Measurements from ENCODE around the gene LRRC40. TPM values are rescaled to one million over a fixed set of nuclear protein-coding genes. Genes with fewer than 3 reads are reported as not detected.
"Not testable (repeated sequence)": the region's sequence is repeated elsewhere in the genome, so short reads cannot be mapped to it uniquely, and the experiment has no call there.

LRRC40 gene
- 31.2 and 32.5 TPM in 2 replicates for total RNA-seq (2014; rRNA removed; shearing (Covaris generic))
- 20.5 and 28.1 TPM in 2 replicates for polyA plus RNA-seq (2014; cell fraction: nucleus; rRNA removed)

- peak; percentile 90 for DNase-seq (ENCODE audit: extremely low read depth, low read depth)
Measured at GRCh38 chr1:70205434-70206118, at the start of gene LRRC40. LRRC40 (minus strand) TSS chr1:70205579; CDS start chr1:70205540, 39 bp downstream.

GRCh38 chr1:70248729-70249128 lies 43.4 kb upstream of the LRRC40 start:
- no peak for DNase-seq (ENCODE audit: extremely low read depth, low read depth)

- no peak for DNase-seq (ENCODE audit: extremely low read depth, low read depth)
Measured at GRCh38 chr1:70247768-70248167, 42.4 kb upstream of the LRRC40 start.

- DNase-seq (ENCODE audit: extremely low read depth, low read depth) = no peak
Measured at GRCh38 chr1:70247122-70247521, 41.7 kb upstream of the LRRC40 start.

- DNase-seq (ENCODE audit: extremely low read depth, low read depth) = no peak
Measured at GRCh38 chr1:70239940-70240339, 34.6 kb upstream of the LRRC40 start.

- DNase-seq (ENCODE audit: extremely low read depth, low read depth) = no peak
Measured at GRCh38 chr1:70234733-70235132, 29.4 kb upstream of the LRRC40 start.

- DNase-seq (ENCODE audit: extremely low read depth, low read depth) = no peak
Measured at GRCh38 chr1:70231475-70231874, 26.1 kb upstream of the LRRC40 start.

GRCh38 chr1:70228670-70229069 lies 23.3 kb upstream of the LRRC40 start:
- no peak for DNase-seq (ENCODE audit: extremely low read depth, low read depth)

- no peak for DNase-seq (ENCODE audit: extremely low read depth, low read depth)
Measured at GRCh38 chr1:70227439-70227838, 22.1 kb upstream of the LRRC40 start.

- no peak for DNase-seq (ENCODE audit: extremely low read depth, low read depth)
Measured at GRCh38 chr1:70224954-70225353, 19.6 kb upstream of the LRRC40 start.

GRCh38 chr1:70222716-70223235 lies 17.4 kb upstream of the LRRC40 start:
- no peak for DNase-seq (ENCODE audit: extremely low read depth, low read depth)

- peak; percentile 86 for DNase-seq (ENCODE audit: extremely low read depth, low read depth)
Measured at GRCh38 chr1:70221238-70222121, 16.1 kb upstream of the LRRC40 start, which contains the start of gene SRSF11. SRSF11 (plus strand) TSS chr1:70221380; CDS start chr1:70221637, 257 bp downstream.

- DNase-seq (ENCODE audit: extremely low read depth, low read depth) = no peak
Measured at GRCh38 chr1:70220517-70221237, 15.3 kb upstream of the LRRC40 start.

- DNase-seq (ENCODE audit: extremely low read depth, low read depth) = no peak
Measured at GRCh38 chr1:70220015-70220414, 14.6 kb upstream of the LRRC40 start.

GRCh38 chr1:70211541-70211940 lies 6.2 kb upstream of the LRRC40 start:
- DNase-seq (ENCODE audit: extremely low read depth, low read depth) = no peak

- DNase-seq (ENCODE audit: extremely low read depth, low read depth) = no peak
Measured at GRCh38 chr1:70210820-70211219, 5.4 kb upstream of the LRRC40 start.

GRCh38 chr1:70208292-70208691 lies 2.9 kb upstream of the LRRC40 start:
- DNase-seq (ENCODE audit: extremely low read depth, low read depth) = no peak

- no peak for DNase-seq (ENCODE audit: extremely low read depth, low read depth)
Measured at GRCh38 chr1:70207492-70207891, 2.1 kb upstream of the LRRC40 start.

GRCh38 chr1:70206833-70207232 lies 1.5 kb upstream of the LRRC40 start:
- DNase-seq (ENCODE audit: extremely low read depth, low read depth) = not testable (repeated sequence)

- DNase-seq (ENCODE audit: extremely low read depth, low read depth) = no peak
Measured at GRCh38 chr1:70205071-70205433, 327 bp downstream of the LRRC40 start.

GRCh38 chr1:70204600-70204999 lies 779 bp downstream of the LRRC40 start:
- DNase-seq (ENCODE audit: extremely low read depth, low read depth) = no peak
